Esophagus mucosa (tissue), 1 donor: Measurements from ENCODE around the gene LRRFIP2. TPM values are rescaled to one million over a fixed set of nuclear protein-coding genes. Genes with fewer than 3 reads are reported as not detected.
"Not testable (repeated sequence)": the region's sequence is repeated elsewhere in the genome, so short reads cannot be mapped to it uniquely, and the experiment has no call there.

ENCODE experiments used
- ATAC-seq: fragments of 200-7000 bp; cut with Tn5 transposase; one replicate; pipeline ENCODE4 v1.9.1; 2020
- total RNA-seq: library from RNA; stranded (reverse); gene quantifications from one replicate; pipeline ENCODE4 v1.2.4, GENCODE V29; 2023
- donor health status: DM: yes; HTN: yes; CAD: no.

Gene LRRFIP2
- total RNA-seq, 1 donor from 2014 or later = 67.3 TPM

- ATAC-seq = no peak
Measured at GRCh38 chr3:37140899-37141541, 33.4 kb downstream of the LRRFIP2 start.

- ATAC-seq = no peak
Measured at GRCh38 chr3:37139567-37140052, 34.8 kb downstream of the LRRFIP2 start.

- no peak for ATAC-seq
Measured at GRCh38 chr3:37138816-37139215, 35.6 kb downstream of the LRRFIP2 start.

GRCh38 chr3:37137516-37137915 lies 36.9 kb downstream of the LRRFIP2 start:
- ATAC-seq = no peak

GRCh38 chr3:37136067-37136466 lies 38.3 kb downstream of the LRRFIP2 start:
- no peak for ATAC-seq

- no peak for ATAC-seq
Measured at GRCh38 chr3:37135561-37135960, 38.8 kb downstream of the LRRFIP2 start.

GRCh38 chr3:37132334-37132733 lies 42.0 kb downstream of the LRRFIP2 start:
- ATAC-seq = no peak

- no peak for ATAC-seq
Measured at GRCh38 chr3:37131860-37132144, 42.6 kb downstream of the LRRFIP2 start.

GRCh38 chr3:37130984-37131859 lies 43.2 kb downstream of the LRRFIP2 start:
- no peak for ATAC-seq

- no peak for ATAC-seq
Measured at GRCh38 chr3:37130448-37130847, 43.9 kb downstream of the LRRFIP2 start.

- peak; percentile 66 for ATAC-seq
Measured at GRCh38 chr3:37129871-37130270, 44.5 kb downstream of the LRRFIP2 start.

- no peak for ATAC-seq
Measured at GRCh38 chr3:37127340-37127739, 47.0 kb downstream of the LRRFIP2 start.

- no peak for ATAC-seq
Measured at GRCh38 chr3:37126856-37127255, 47.5 kb downstream of the LRRFIP2 start.

- peak; percentile 95 for ATAC-seq
Measured at GRCh38 chr3:37125195-37126073, 48.9 kb downstream of the LRRFIP2 start.

GRCh38 chr3:37124435-37124834 lies 49.9 kb downstream of the LRRFIP2 start:
- ATAC-seq = no peak

- ATAC-seq = no peak
Measured at GRCh38 chr3:37123292-37123691, 51.1 kb downstream of the LRRFIP2 start.

- not testable (repeated sequence) for ATAC-seq
Measured at GRCh38 chr3:37122069-37122468, 52.3 kb downstream of the LRRFIP2 start.

- ATAC-seq = no peak
Measured at GRCh38 chr3:37118163-37118562, 56.2 kb downstream of the LRRFIP2 start.

- ATAC-seq = no peak
Measured at GRCh38 chr3:37117548-37117947, 56.8 kb downstream of the LRRFIP2 start.

GRCh38 chr3:37116998-37117397 lies 57.4 kb downstream of the LRRFIP2 start:
- no peak for ATAC-seq

GRCh38 chr3:37115446-37115845 lies 58.9 kb downstream of the LRRFIP2 start:
- ATAC-seq = peak; percentile 77

GRCh38 chr3:37114251-37115145 lies 59.9 kb downstream of the LRRFIP2 start:
- no peak for ATAC-seq
